HepG2 (cell line): ENCODE results near the gene YBX2. TPM values are rescaled to one million over a fixed set of nuclear protein-coding genes. Genes with fewer than 3 reads are reported as not detected.
A peak's percentile ranks its signal among the peaks of the same experiment; 100 is the strongest.

Experiments used
- HMGA1 ChIP-seq: sonication (generic); formaldehyde crosslinking; conservative IDR thresholded peaks from 2 replicates; pipeline ENCODE4 v1.4.0; 2020; ENCODE audit warnings: missing genetic modification reagents
- KLF13 ChIP-seq: sonication (generic); formaldehyde crosslinking; IDR thresholded peaks from 2 replicates; pipeline ENCODE4 v1.4.0; 2020; ENCODE audit warnings: mild to moderate bottlenecking, missing genetic modification reagents
- MLX ChIP-seq: IDR thresholded peaks from 2 replicates; pipeline ENCODE4 v1.6.1; 2016
- SNAI1 ChIP-seq: sonication (generic); formaldehyde crosslinking; IDR thresholded peaks from 2 replicates; pipeline ENCODE4 v1.5.0; 2020; ENCODE audit warnings: mild to moderate bottlenecking, missing genetic modification reagents, borderline replicate concordance
- STAG1 ChIP-seq: sonication (generic); formaldehyde crosslinking; IDR thresholded peaks from 2 replicates; pipeline ENCODE4 v1.4.0; 2020; ENCODE audit warnings: missing genetic modification reagents
- ZBTB43 ChIP-seq: sonication (generic); formaldehyde crosslinking; conservative IDR thresholded peaks from 2 replicates; pipeline ENCODE4 v1.4.0; 2020; ENCODE audit warnings: missing genetic modification reagents
- ZNF160 ChIP-seq: sonication (generic); formaldehyde crosslinking; IDR thresholded peaks from 2 replicates; pipeline ENCODE4 v1.8.0; 2022; ENCODE audit warnings: mild to moderate bottlenecking, inconsistent platforms, missing genetic modification reagents
- ZNF292 ChIP-seq: sonication (generic); formaldehyde crosslinking; IDR thresholded peaks from 2 replicates; pipeline ENCODE4 v1.8.1; 2022; ENCODE audit warnings: mild to moderate bottlenecking, low read depth, missing genetic modification reagents, borderline replicate concordance
- polyA plus RNA-seq, 8 experiments: library from polyadenylated mRNA; depleted of rRNA in 3 of 8; stranded (reverse) in 7 of 8; unstranded in 1 of 8; fragments of >200 nt; fragmentation: Illumina TruSeq in 4 of 8; extraction: Trizol in 4 of 8; gene quantifications; 2 replicates each; pipeline versions ENCODE4 v1.2.1 to v1.2.3, GENCODE V29; 2011 to 2016; ENCODE audit warnings: low read depth in 4 of 8, missing spikeins in 1 of 8, mixed read lengths in 1 of 8; ENCODE audit not compliant: insufficient read depth in 1 of 8
- total RNA-seq, 5 experiments: library from RNA; depleted of rRNA; stranded (reverse); fragments of >200 nt; fragmentation: Illumina TruSeq; extraction: Trizol; gene quantifications; 2 replicates each; pipeline ENCODE4 v1.2.3, GENCODE V29; 2016; ENCODE audit warnings: low read depth in 1 of 5
- TF ChIP-seq, protein P1 (sequence below): sonication (generic); formaldehyde crosslinking; IDR thresholded peaks from 2 replicates; pipeline ENCODE4 v1.4.0; 2020; ENCODE audit warnings: missing genetic modification reagents
- TF ChIP-seq, protein P2 (sequence below): sonication (generic); formaldehyde crosslinking; IDR thresholded peaks from 2 replicates; pipeline ENCODE4 v1.4.0; 2020; ENCODE audit warnings: missing genetic modification reagents
- TF ChIP-seq, protein P3 (sequence below): sonication (generic); formaldehyde crosslinking; IDR thresholded peaks from 2 replicates; pipeline ENCODE4 v1.5.0; 2020; ENCODE audit warnings: mild to moderate bottlenecking, missing genetic modification reagents, borderline replicate concordance
- TF ChIP-seq, protein P4 (sequence below): sonication (generic); formaldehyde crosslinking; IDR thresholded peaks from 2 replicates; pipeline ENCODE4 v1.4.0; 2020; ENCODE audit warnings: missing genetic modification reagents, borderline replicate concordance
- TF ChIP-seq, protein P5 (sequence below): IDR thresholded peaks from 2 replicates; pipeline ENCODE4 v1.6.1; 2018; ENCODE audit warnings: missing genetic modification reagents
- TF ChIP-seq, protein P6 (sequence below): sonication (generic); formaldehyde crosslinking; IDR thresholded peaks from 2 replicates; pipeline ENCODE4 v1.4.0; 2020; ENCODE audit warnings: missing genetic modification reagents

YBX2 gene
- total and polyA plus RNA-seq, 2 of the 13 experiments (the other 11 are each of a cell fraction or from before 2014, with no cell fraction given) = 0.12 to 0.22 TPM

DNA sequence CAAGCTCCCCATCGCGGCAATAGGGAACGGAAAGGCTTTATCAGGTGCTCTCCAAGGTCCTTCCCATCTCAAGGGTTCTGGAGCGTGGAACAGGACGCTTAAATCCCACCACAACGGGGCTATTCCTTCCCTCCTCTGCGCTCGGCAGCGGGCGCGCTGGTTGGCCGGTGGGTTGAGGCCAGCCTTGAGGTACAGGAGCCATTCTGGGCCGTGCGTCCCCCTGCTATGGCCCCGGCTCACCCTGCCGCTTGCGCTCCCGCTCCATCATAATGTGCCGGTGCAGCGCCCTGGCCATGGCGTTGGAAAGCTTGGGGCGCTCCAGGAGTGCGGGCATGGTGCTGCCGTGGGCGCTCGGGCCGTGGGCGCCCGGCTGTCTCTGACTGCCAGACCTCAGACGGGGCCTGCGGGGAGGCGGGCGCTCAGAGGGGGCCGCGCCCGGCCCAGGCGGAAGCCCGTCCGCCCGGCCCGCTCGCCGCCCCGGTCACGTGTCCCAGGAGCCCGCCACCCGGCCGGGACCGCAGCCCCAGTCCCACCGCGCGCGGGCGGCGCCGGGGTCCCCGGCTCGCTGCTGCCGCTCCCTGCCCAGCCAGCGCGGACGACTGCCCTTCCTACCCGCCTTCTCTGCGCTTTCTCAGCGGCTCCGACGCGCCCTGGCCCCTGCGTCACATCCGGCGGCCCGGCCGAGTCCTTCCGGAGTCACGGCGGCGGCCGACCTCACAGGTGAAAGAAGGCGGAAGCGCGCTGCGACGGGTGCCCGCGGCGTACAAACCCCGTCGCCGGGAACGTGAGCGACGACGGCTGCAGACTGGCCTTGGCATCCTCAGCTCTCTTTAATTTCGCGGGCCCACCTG lies 20.5 kb upstream of the YBX2 start, which contains the start of gene GPS2 (continued):
- peak; percentile 26; the same call in 1 of the 2 replicates for TF ChIP-seq MLX (CRISPR knock-in tag)
- TF ChIP-seq, protein P1, sequence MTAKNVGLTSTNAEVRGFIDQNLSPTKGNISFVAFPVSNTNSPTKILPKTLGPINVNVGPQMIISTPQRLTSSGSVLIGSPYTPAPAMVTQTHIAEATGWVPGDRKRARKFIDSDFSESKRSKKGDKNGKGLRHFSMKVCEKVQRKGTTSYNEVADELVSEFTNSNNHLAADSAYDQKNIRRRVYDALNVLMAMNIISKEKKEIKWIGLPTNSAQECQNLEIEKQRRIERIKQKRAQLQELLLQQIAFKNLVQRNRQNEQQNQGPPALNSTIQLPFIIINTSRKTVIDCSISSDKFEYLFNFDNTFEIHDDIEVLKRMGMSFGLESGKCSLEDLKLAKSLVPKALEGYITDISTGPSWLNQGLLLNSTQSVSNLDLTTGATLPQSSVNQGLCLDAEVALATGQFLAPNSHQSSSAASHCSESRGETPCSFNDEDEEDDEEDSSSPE (CRISPR knock-in tag) = no peak; the same call in none of the 2 replicates
- peak; percentile 19; the same call in 1 of the 2 replicates for TF ChIP-seq STAG1 (CRISPR knock-in tag)
- 0 out of 2 replicates have a peak, but pooled peaks have one; percentile 42 for TF ChIP-seq ZBTB43
- no peak for TF ChIP-seq ZNF292 (CRISPR knock-in tag)
- TF ChIP-seq, protein P2, sequence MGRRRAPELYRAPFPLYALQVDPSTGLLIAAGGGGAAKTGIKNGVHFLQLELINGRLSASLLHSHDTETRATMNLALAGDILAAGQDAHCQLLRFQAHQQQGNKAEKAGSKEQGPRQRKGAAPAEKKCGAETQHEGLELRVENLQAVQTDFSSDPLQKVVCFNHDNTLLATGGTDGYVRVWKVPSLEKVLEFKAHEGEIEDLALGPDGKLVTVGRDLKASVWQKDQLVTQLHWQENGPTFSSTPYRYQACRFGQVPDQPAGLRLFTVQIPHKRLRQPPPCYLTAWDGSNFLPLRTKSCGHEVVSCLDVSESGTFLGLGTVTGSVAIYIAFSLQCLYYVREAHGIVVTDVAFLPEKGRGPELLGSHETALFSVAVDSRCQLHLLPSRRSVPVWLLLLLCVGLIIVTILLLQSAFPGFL = 0 out of 2 replicates have a peak, but pooled peaks have one; percentile 73
- TF ChIP-seq HMGA1 (CRISPR knock-in tag) = no peak
- no peak for TF ChIP-seq KLF13 (CRISPR knock-in tag)
- TF ChIP-seq, protein P3, sequence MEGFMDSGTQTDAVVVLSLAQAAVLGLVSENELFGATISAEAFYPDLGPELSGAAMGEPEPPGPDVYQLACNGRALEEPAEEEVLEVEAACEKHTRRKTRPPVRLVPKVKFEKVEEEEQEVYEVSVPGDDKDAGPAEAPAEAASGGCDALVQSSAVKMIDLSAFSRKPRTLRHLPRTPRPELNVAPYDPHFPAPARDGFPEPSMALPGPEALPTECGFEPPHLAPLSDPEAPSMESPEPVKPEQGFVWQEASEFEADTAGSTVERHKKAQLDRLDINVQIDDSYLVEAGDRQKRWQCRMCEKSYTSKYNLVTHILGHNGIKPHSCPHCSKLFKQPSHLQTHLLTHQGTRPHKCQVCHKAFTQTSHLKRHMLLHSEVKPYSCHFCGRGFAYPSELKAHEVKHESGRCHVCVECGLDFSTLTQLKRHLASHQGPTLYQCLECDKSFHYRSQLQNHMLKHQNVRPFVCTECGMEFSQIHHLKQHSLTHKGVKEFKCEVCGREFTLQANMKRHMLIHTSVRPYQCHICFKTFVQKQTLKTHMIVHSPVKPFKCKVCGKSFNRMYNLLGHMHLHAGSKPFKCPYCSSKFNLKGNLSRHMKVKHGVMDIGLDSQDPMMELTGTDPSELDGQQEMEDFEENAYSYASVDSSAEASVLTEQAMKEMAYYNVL (CRISPR knock-in tag) = no peak
- TF ChIP-seq, protein P4, sequence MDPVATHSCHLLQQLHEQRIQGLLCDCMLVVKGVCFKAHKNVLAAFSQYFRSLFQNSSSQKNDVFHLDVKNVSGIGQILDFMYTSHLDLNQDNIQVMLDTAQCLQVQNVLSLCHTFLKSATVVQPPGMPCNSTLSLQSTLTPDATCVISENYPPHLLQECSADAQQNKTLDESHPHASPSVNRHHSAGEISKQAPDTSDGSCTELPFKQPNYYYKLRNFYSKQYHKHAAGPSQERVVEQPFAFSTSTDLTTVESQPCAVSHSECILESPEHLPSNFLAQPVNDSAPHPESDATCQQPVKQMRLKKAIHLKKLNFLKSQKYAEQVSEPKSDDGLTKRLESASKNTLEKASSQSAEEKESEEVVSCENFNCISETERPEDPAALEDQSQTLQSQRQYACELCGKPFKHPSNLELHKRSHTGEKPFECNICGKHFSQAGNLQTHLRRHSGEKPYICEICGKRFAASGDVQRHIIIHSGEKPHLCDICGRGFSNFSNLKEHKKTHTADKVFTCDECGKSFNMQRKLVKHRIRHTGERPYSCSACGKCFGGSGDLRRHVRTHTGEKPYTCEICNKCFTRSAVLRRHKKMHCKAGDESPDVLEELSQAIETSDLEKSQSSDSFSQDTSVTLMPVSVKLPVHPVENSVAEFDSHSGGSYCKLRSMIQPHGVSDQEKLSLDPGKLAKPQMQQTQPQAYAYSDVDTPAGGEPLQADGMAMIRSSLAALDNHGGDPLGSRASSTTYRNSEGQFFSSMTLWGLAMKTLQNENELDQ (CRISPR knock-in tag) = 0 out of 2 replicates have a peak, but pooled peaks have one; percentile 48
- TF ChIP-seq, protein P5, sequence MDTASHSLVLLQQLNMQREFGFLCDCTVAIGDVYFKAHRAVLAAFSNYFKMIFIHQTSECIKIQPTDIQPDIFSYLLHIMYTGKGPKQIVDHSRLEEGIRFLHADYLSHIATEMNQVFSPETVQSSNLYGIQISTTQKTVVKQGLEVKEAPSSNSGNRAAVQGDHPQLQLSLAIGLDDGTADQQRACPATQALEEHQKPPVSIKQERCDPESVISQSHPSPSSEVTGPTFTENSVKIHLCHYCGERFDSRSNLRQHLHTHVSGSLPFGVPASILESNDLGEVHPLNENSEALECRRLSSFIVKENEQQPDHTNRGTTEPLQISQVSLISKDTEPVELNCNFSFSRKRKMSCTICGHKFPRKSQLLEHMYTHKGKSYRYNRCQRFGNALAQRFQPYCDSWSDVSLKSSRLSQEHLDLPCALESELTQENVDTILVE (CRISPR knock-in tag) = peak; percentile 95
- TF ChIP-seq, protein P6, sequence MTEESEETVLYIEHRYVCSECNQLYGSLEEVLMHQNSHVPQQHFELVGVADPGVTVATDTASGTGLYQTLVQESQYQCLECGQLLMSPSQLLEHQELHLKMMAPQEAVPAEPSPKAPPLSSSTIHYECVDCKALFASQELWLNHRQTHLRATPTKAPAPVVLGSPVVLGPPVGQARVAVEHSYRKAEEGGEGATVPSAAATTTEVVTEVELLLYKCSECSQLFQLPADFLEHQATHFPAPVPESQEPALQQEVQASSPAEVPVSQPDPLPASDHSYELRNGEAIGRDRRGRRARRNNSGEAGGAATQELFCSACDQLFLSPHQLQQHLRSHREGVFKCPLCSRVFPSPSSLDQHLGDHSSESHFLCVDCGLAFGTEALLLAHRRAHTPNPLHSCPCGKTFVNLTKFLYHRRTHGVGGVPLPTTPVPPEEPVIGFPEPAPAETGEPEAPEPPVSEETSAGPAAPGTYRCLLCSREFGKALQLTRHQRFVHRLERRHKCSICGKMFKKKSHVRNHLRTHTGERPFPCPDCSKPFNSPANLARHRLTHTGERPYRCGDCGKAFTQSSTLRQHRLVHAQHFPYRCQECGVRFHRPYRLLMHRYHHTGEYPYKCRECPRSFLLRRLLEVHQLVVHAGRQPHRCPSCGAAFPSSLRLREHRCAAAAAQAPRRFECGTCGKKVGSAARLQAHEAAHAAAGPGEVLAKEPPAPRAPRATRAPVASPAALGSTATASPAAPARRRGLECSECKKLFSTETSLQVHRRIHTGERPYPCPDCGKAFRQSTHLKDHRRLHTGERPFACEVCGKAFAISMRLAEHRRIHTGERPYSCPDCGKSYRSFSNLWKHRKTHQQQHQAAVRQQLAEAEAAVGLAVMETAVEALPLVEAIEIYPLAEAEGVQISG (CRISPR knock-in tag) = peak; percentile 97
- TF ChIP-seq SNAI1 = no peak
- TF ChIP-seq ZNF160 = no peak
